Vagina (tissue), 2 donors: ENCODE data around the gene PARP12. TPM values are rescaled to one million over a fixed set of nuclear protein-coding genes. Genes with fewer than 3 reads are reported as not detected.

ENCODE experiments used
- DNase-seq, 2 donors: peaks; one replicate each; pipeline ENCODE4 v3.0.0-alpha.2; 2017; ENCODE audit errors: extremely low spot score in 2 of 2
- H3K27ac ChIP-seq: fragments of 200-600 bp; sonication (generic); one replicate; pipeline ENCODE4 v1.5.1; 2019
- H3K27me3 ChIP-seq: fragments of 200-600 bp; sonication (generic); one replicate; pipeline ENCODE4 v1.5.1; 2019
- H3K36me3 ChIP-seq, 2 donors: fragments of 200-600 bp; sonication (generic); one replicate each; pipeline ENCODE4 v1.5.1; 2017 to 2019
- H3K4me1 ChIP-seq: fragments of 200-600 bp; sonication (generic); one replicate; pipeline ENCODE4 v1.5.1; 2019
- H3K4me3 ChIP-seq, 2 donors: fragments of 200-600 bp; sonication (generic); 1 replicate in 1 of 2; 2 replicates in 1 of 2; pipeline ENCODE4 v1.5.1; 2016 to 2019
- H3K9me3 ChIP-seq: fragments of 200-600 bp; sonication (generic); one replicate; pipeline ENCODE4 v1.5.1; 2019
- POLR2A ChIP-seq, 2 donors: fragments of 450-650 bp; IDR thresholded peaks; one replicate each; pipeline ENCODE4 v1.6.1; 2017; ENCODE audit warnings: antibody characterized with exemption in 2 of 2, mild to moderate bottlenecking in 2 of 2, moderate library complexity in 2 of 2
- POLR2AphosphoS5 ChIP-seq, 2 donors: sonication (generic); formaldehyde crosslinking; IDR thresholded peaks; one replicate each; pipeline ENCODE4 v1.9.0; 2017; ENCODE audit warnings: antibody characterized with exemption in 2 of 2, mild to moderate bottlenecking in 2 of 2, low read depth in 1 of 2; ENCODE audit not compliant: insufficient read depth in 1 of 2
- intact Hi-C: fragments of 100-400 bp; cut with DNase I; formaldehyde crosslinking; loops from one replicate; pipeline ENCODE4 v1.15.1; 2023
- total RNA-seq: library from RNA; depleted of rRNA; stranded (reverse); fragments of >200 nt; gene quantifications from one replicate; pipeline ENCODE4 v1.2.3, GENCODE V29; 2016
- TF ChIP-seq, protein P1 (sequence below), 3 experiments: fragments of 450-650 bp in 2 of 3; fragments of 200-600 bp in 1 of 3; sonication (generic) in 1 of 3; IDR thresholded peaks; one replicate each; pipeline ENCODE4 v1.5.1; 2017 to 2019; ENCODE audit warnings: antibody characterized with exemption in 3 of 3, mild to moderate bottlenecking in 2 of 3, moderate library complexity in 2 of 3

The PARP12 gene
- total RNA-seq, 1 donor from 2014 or later, result 42.2 TPM

DNA sequence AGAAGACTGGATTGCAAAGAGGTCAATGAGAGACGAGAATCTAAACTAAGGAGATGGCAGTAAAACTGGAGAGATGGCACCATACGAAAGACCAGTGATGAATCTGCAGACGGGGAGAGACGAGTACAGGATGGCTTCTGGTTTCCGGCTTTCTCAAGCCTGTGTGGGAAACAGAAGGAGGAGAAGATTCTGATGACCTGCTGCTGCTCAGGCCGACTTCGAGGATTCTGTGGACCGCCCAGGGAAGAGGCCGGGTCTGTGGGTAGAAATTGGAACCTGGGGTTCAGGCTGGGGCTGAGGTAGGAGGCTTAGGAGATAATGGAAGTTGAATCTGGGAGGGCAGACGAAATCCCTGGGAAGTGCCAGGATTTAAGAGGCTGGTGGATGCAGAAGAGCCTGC is 48.6 kb downstream of the PARP12 start:
- intact Hi-C loops, result no loop called here
- Histone ChIP-seq H3K27ac (no peak overlapping the region), H3K4me1 (no peaks in the 10 kb centered on the region), H3K4me3 (no peak overlapping the region), H3K36me3 (no peaks in the 10 kb centered on the region), H3K27me3 (no peaks in the 10 kb centered on the region), H3K9me3 (no peaks in the 10 kb centered on the region)
- no peak for DNase-seq
- no peak for TF ChIP-seq POLR2AphosphoS5 (IDR thresholded peaks at IDR 0.05; ENCODE audit: insufficient read depth in 1 of 2, low read depth in 1 of 2)
- TF ChIP-seq, protein P1, sequence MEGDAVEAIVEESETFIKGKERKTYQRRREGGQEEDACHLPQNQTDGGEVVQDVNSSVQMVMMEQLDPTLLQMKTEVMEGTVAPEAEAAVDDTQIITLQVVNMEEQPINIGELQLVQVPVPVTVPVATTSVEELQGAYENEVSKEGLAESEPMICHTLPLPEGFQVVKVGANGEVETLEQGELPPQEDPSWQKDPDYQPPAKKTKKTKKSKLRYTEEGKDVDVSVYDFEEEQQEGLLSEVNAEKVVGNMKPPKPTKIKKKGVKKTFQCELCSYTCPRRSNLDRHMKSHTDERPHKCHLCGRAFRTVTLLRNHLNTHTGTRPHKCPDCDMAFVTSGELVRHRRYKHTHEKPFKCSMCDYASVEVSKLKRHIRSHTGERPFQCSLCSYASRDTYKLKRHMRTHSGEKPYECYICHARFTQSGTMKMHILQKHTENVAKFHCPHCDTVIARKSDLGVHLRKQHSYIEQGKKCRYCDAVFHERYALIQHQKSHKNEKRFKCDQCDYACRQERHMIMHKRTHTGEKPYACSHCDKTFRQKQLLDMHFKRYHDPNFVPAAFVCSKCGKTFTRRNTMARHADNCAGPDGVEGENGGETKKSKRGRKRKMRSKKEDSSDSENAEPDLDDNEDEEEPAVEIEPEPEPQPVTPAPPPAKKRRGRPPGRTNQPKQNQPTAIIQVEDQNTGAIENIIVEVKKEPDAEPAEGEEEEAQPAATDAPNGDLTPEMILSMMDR (IDR thresholded peaks at IDR 0.05), result no peak
- TF ChIP-seq POLR2A (IDR thresholded peaks at IDR 0.05), result no peak

DNA sequence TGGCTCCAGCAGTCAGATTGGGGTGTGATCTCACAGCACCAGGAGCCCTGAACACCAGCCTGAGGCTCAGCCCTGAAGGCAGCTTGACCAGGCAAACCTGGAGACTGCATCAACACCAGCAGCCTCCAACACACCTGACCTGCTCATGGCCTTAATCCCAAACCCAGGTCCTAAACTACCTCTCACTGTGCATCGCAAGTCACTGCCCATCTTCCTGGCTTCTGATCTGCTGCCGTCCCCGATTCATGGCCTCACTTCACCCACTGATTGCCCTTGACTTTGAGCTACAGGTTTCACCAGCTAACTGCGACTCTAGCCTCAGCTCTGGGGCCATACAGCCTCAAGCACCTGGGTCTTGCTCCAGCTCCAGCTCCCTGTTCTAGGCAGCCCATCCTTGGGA is 49.1 kb downstream of the PARP12 start:
- Histone ChIP-seq H3K4me3 (no peak overlapping the region), H3K27ac (no peak overlapping the region), H3K36me3 (no peaks in the 10 kb centered on the region), H3K9me3 (no peaks in the 10 kb centered on the region), H3K4me1 (no peaks in the 10 kb centered on the region), H3K27me3 (no peaks in the 10 kb centered on the region)
- TF ChIP-seq, protein P1 (IDR thresholded peaks at IDR 0.05), result no peak
- no peak for TF ChIP-seq POLR2A (IDR thresholded peaks at IDR 0.05)
- no peak for TF ChIP-seq POLR2AphosphoS5 (IDR thresholded peaks at IDR 0.05; ENCODE audit: insufficient read depth in 1 of 2, low read depth in 1 of 2)
- DNase-seq, result no peak
- intact Hi-C loops, result no loop called here

DNA sequence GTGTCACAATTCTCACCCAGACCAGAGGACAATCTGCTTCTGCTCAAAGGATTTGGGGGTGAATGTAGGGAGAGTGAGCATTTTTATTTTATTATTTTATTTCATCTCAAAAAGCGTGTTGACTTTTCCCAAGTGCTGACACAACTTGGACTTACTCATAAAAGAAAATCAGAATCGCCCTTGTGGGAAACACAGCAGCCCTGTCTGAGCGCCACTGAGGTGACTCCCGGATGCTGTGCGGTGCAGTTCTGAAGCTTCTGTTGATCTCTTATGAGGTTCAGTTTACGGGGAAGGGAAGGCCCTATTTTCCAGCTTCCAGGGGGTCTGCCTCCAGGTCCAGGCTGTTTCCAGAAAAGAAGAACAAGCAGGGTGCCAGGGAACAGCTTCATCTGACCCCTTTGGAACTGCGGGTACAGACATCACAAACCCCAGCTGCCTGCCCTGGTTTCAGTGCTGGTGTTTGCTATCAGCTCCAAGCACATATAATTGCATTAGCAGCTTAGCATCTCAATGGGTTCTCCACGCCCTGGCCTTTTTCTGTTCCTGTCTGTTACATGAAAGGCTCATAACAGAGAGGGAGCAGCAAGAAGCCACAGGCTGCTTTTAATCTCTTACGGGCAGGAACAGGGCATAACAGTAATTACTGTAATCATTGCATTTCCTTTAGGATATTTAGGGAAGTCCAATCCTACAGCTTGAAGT is 52.4 kb downstream of the PARP12 start:
- no peak for DNase-seq
- Histone ChIP-seq H3K4me3 (no peak overlapping the region), H3K9me3 (no peaks in the 10 kb centered on the region), H3K4me1 (no peaks in the 10 kb centered on the region), H3K36me3 (no peaks in the 10 kb centered on the region), H3K27me3 (no peaks in the 10 kb centered on the region), H3K27ac (no peak overlapping the region)
- TF ChIP-seq POLR2AphosphoS5 (IDR thresholded peaks at IDR 0.05; ENCODE audit: insufficient read depth in 1 of 2, low read depth in 1 of 2) (no peak), POLR2A (IDR thresholded peaks at IDR 0.05) (no peak)
- TF ChIP-seq, protein P1 (IDR thresholded peaks at IDR 0.05), result no peak
- intact Hi-C loops, result no loop called here

DNA sequence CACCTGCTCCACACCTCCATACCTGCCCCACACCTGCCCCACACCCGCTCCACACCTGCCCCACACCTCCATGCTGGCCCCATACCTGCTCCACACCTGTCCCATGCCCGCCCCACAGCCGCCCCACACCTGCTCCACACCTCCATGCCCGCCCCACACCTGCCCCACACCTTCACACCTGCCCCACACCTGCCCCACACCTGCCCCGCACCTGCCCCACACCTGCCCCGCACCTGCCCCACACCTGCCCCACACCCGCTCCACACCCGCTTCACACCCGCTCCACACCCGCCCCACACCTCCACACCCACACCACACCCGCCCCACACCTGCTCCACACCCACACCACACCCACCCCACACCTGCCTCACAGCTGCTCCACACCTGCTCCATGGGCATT is 53.0 kb downstream of the PARP12 start:
- intact Hi-C loops, result loop anchor here (5.0 kb wide), 1 partner anchor 507 kb away; no protein-coding TSS in a partner anchor
- H3K27me3 ChIP-seq, result no peaks in the 10 kb centered on the region
- no peak overlapping the region for H3K27ac ChIP-seq
- TF ChIP-seq POLR2AphosphoS5 (IDR thresholded peaks at IDR 0.05; ENCODE audit: insufficient read depth in 1 of 2, low read depth in 1 of 2), result no peak
- H3K36me3 ChIP-seq, result no peaks in the 10 kb centered on the region
- no peaks in the 10 kb centered on the region for H3K4me1 ChIP-seq
- DNase-seq, result no peak
- H3K4me3 ChIP-seq, result no peak overlapping the region
- H3K9me3 ChIP-seq, result no peaks in the 10 kb centered on the region

DNA sequence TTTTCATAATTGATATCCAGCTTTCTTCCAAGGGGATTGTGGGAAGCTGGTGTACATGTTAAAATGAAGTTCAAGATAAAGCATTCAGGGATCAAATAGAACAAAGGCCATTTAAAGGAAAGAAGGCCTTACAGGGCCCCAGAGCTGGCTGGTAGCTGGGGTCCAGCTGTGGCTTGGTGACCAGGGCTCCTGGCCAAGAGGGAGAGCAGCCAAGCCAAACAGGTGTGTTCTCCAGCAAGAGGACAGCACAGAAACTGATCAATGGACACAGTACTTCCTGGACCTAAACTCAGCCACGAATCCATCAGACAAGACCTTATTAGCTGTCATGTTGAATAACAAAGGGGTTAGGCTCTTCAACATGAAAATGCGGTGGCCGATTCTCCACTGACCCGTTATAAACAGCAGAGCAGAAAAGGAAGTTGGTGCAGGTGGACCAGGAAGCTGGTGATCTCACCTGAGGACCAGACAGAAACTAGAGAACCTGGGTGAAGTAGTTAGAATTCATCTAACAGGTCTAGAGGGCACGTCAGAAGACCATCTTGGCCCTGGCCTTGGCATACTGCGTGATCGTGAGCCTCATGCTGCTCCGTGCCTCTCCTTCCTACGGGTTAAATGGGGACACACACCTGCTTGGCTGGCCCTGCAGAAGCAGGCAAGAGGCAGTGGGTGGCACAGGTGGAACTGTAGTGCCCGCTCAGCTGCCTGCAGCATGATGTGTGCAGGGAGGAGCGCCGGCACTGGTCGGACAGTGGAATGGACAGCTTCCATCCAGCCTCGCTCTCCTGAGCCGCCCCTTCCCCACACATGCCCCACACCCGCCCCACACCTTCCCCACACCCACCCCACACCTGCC is 53.8 kb downstream of the PARP12 start:
- Histone ChIP-seq H3K27ac (no peak overlapping the region), H3K27me3 (no peaks in the 10 kb centered on the region), H3K36me3 (no peaks in the 10 kb centered on the region), H3K4me3 (no peak overlapping the region), H3K9me3 (no peaks in the 10 kb centered on the region), H3K4me1 (no peaks in the 10 kb centered on the region)
- DNase-seq, result no peak
- TF ChIP-seq, protein P1 (IDR thresholded peaks at IDR 0.05), result no peak
- TF ChIP-seq POLR2AphosphoS5 (IDR thresholded peaks at IDR 0.05; ENCODE audit: insufficient read depth in 1 of 2, low read depth in 1 of 2) (no peak), POLR2A (IDR thresholded peaks at IDR 0.05) (no peak)
- intact Hi-C loops, result loop anchor here (5.0 kb wide), 1 partner anchor 507 kb away; no protein-coding TSS in a partner anchor
